Measurements from ENCODE around the gene AAGAB. TPM values are rescaled to one million over a fixed set of nuclear protein-coding genes. Genes with fewer than 3 reads are reported as not detected.

Gene AAGAB
- total RNA-seq, 1 experiment from 2014 or later, result 56.5 TPM

DNA sequence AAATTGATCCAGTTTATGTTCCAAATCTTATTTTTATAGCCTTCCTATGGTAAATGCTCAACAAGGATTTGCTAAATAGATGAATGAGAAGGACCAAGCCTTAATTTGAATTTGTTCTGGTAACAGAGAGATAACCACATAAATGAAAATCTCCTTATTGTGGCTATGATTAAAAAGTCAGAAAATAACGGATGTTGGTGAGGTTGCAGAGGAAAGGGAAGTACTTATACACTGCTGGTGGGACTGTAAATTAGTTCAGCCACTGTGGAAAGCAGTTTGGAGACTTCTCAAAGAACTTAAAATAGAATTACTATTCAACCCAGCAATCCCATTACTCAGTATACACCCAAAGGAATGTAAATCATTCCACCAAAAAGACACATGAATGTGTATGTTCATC is 26.2 kb downstream of the AAGAB start:
- Histone ChIP-seq H3K9me2 (ENCODE audit: insufficient read depth) (no peaks in the 10 kb centered on the region), H3K27me3 (ENCODE audit: insufficient read depth, low read depth) (no peaks in the 10 kb centered on the region), H3F3A (ENCODE audit: insufficient read depth, low read depth) (no peaks in the 10 kb centered on the region), H3K4me3 (no peak overlapping the region), H3K4me1 (replicated peaks; ENCODE audit: insufficient read depth) (no peaks in the 10 kb centered on the region), H3K36me3 (ENCODE audit: low read depth) (0 out of 2 replicates have a peak, but pooled peaks cover 11% of the 10 kb centered on the region), H2AFZ (no peak overlapping the region), H3K4me2 (no peak overlapping the region), H3K9me3 (ENCODE audit: insufficient read depth, low read depth) (no peaks in the 10 kb centered on the region), H4K20me1 (ENCODE audit: insufficient read depth) (no peaks in the 10 kb centered on the region), H3K79me2 (ENCODE audit: low read depth) (no peaks in the 10 kb centered on the region), H3K27ac (no peak overlapping the region)
- no TSS peak for BruUV-seq (replicated peaks)
- TF ChIP-seq EZH2 (IDR thresholded peaks at IDR 0.05; ENCODE audit: low read depth), result no peak
- TF ChIP-seq, protein P1, sequence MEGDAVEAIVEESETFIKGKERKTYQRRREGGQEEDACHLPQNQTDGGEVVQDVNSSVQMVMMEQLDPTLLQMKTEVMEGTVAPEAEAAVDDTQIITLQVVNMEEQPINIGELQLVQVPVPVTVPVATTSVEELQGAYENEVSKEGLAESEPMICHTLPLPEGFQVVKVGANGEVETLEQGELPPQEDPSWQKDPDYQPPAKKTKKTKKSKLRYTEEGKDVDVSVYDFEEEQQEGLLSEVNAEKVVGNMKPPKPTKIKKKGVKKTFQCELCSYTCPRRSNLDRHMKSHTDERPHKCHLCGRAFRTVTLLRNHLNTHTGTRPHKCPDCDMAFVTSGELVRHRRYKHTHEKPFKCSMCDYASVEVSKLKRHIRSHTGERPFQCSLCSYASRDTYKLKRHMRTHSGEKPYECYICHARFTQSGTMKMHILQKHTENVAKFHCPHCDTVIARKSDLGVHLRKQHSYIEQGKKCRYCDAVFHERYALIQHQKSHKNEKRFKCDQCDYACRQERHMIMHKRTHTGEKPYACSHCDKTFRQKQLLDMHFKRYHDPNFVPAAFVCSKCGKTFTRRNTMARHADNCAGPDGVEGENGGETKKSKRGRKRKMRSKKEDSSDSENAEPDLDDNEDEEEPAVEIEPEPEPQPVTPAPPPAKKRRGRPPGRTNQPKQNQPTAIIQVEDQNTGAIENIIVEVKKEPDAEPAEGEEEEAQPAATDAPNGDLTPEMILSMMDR (conservative IDR thresholded peaks at IDR 0.05), result no peak
- intact Hi-C loops (cut with micrococcal nuclease; ENCODE audit: unreplicated experiment), result no loop called here
- ChIA-PET CTCF (no interaction called here), POLR2A (ENCODE audit: unreplicated experiment) (no interaction called here)
- DNase-seq, result no peak

DNA sequence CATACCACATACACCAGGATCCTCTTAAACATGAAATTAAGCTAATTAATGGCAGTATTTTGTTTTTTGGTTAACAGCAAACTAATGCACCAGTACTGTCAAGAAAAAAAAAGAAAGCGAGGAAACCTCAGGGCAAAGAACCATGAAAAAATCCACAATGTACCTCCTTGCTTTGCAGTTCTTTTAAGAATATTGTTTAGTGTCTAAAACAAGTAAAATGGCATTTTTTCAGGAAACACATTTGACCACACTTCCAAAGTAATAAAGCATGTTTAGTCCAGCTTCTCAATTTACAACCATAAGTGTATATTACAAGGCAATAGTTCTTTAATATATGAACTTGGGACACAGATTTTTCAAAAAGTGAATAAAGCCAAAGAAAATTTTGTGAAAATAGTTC is 26.6 kb downstream of the AAGAB start:
- Histone ChIP-seq H3K9me2 (ENCODE audit: insufficient read depth) (no peaks in the 10 kb centered on the region), H3K79me2 (ENCODE audit: low read depth) (no peaks in the 10 kb centered on the region), H2AFZ (no peak overlapping the region), H3K27ac (no peak overlapping the region), H3K4me2 (no peak overlapping the region), H3K4me1 (replicated peaks; ENCODE audit: insufficient read depth) (no peaks in the 10 kb centered on the region), H3K27me3 (ENCODE audit: insufficient read depth, low read depth) (no peaks in the 10 kb centered on the region), H3F3A (ENCODE audit: insufficient read depth, low read depth) (no peaks in the 10 kb centered on the region), H3K4me3 (no peak overlapping the region), H3K36me3 (ENCODE audit: low read depth) (0 out of 2 replicates have a peak, but pooled peaks cover 7% of the 10 kb centered on the region), H3K9me3 (ENCODE audit: insufficient read depth, low read depth) (no peaks in the 10 kb centered on the region), H4K20me1 (ENCODE audit: insufficient read depth) (no peaks in the 10 kb centered on the region)
- BruUV-seq (replicated peaks), result no TSS peak
- TF ChIP-seq, protein P1 (conservative IDR thresholded peaks at IDR 0.05), result no peak
- TF ChIP-seq EZH2 (IDR thresholded peaks at IDR 0.05; ENCODE audit: low read depth), result no peak
- intact Hi-C loops (cut with micrococcal nuclease; ENCODE audit: unreplicated experiment), result no loop called here
- DNase-seq, result no peak
- POLR2A ChIA-PET (ENCODE audit: unreplicated experiment), result no interaction called here
- CTCF ChIA-PET, result no interaction called here

DNA sequence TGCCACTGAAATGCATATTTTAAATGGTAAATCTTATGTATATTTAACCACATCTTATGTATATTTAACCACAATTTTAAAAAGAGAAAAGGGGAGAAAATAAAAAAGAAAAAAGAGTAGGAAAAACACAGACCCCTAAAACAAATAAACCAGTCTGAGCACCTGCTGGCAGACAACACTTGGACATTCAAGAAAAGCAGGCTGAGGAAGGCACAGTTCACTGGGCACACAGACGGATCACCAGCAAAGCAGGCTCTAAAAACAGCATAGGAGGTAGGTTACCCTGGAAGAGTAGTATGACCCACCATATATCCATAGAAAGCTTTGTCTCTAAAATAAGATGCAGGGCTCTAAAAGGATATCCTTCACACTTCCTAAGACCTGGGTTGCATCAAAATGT is 27.0 kb downstream of the AAGAB start:
- H3K4me3 ChIP-seq, result no peak overlapping the region
- no peaks in the 10 kb centered on the region for H3K9me2 ChIP-seq (ENCODE audit: insufficient read depth)
- H3F3A ChIP-seq (ENCODE audit: insufficient read depth, low read depth), result no peaks in the 10 kb centered on the region
- H3K36me3 ChIP-seq (ENCODE audit: low read depth), result 0 out of 2 replicates have a peak, but pooled peaks cover 3% of the 10 kb centered on the region
- intact Hi-C loops (cut with micrococcal nuclease; ENCODE audit: unreplicated experiment), result no loop called here
- H3K9me3 ChIP-seq (ENCODE audit: insufficient read depth, low read depth), result no peaks in the 10 kb centered on the region
- H3K79me2 ChIP-seq (ENCODE audit: low read depth), result no peaks in the 10 kb centered on the region
- no TSS peak for BruUV-seq (replicated peaks)
- DNase-seq, result no peak
- H2AFZ ChIP-seq, result no peak overlapping the region
- ChIA-PET POLR2A (ENCODE audit: unreplicated experiment) (no interaction called here), CTCF (no interaction called here)
- no peak overlapping the region for H3K27ac ChIP-seq
- no peak overlapping the region for H3K4me2 ChIP-seq
- TF ChIP-seq, protein P1 (conservative IDR thresholded peaks at IDR 0.05), result no peak
- no peak for TF ChIP-seq EZH2 (IDR thresholded peaks at IDR 0.05; ENCODE audit: low read depth)
- no peaks in the 10 kb centered on the region for H3K27me3 ChIP-seq (ENCODE audit: insufficient read depth, low read depth)
- H3K4me1 ChIP-seq (replicated peaks; ENCODE audit: insufficient read depth), result no peaks in the 10 kb centered on the region
- no peaks in the 10 kb centered on the region for H4K20me1 ChIP-seq (ENCODE audit: insufficient read depth)

Measured in PC-9 (cell line).